Measurements from ENCODE around the gene C17orf113. TPM values are rescaled to one million over a fixed set of nuclear protein-coding genes. Genes with fewer than 3 reads are reported as not detected.

Gene C17orf113
- total and polyA plus RNA-seq, 2 of the 4 experiments (the other 2 are of a cell fraction) = under 0.01 to 0.03 TPM

- no peak overlapping the region for H3K56ac ChIP-seq (ENCODE audit: extremely low read depth, insufficient read depth, low read length)
- H3K79me1 ChIP-seq (ENCODE audit: low read depth in 1 of 2, low read length in 2 of 2) = no peaks in the 10 kb centered on the region
- H3K23ac ChIP-seq (ENCODE audit: low read depth, low read length) = no peak overlapping the region
- no peak overlapping the region for H2BK15ac ChIP-seq (ENCODE audit: low read depth, low read length)
- H3K18ac ChIP-seq (ENCODE audit: low read depth, low read length) = no peak overlapping the region
- no peak overlapping the region for H3K4me3 ChIP-seq (ENCODE audit: insufficient read depth, low read depth, low read length)
- no peak for TF ChIP-seq FOS (IDR thresholded peaks at IDR 0.05; ENCODE audit: low read depth, low read length)
- no peak for TF ChIP-seq MAFK (IDR thresholded peaks at IDR 0.05; ENCODE audit: low read depth, low read length)
- TF ChIP-seq NFE2L2 (IDR thresholded peaks at IDR 0.05; ENCODE audit: low read depth, low read length) = no peak
- TF ChIP-seq RFX5 (IDR thresholded peaks at IDR 0.05; ENCODE audit: low read depth, low read length) = no peak
- no peak for TF ChIP-seq CTCF (conservative IDR thresholded peaks at IDR 0.05; ENCODE audit: low read depth, low read length)
- no peak for TF ChIP-seq MXI1 (IDR thresholded peaks at IDR 0.05; ENCODE audit: borderline replicate concordance, low read depth, low read length)
- TF ChIP-seq RCOR1 (IDR thresholded peaks at IDR 0.05; ENCODE audit: insufficient replicate concordance, low read length) = no peak
- TF ChIP-seq CEBPB (IDR thresholded peaks at IDR 0.05; ENCODE audit: low read depth, low read length) = no peak
- no peak for TF ChIP-seq POLR2A (IDR thresholded peaks at IDR 0.05; ENCODE audit: low read depth, low read length)
- no peak for TF ChIP-seq MAZ (IDR thresholded peaks at IDR 0.05; ENCODE audit: borderline replicate concordance, low read depth, low read length)
- no peak for TF ChIP-seq BHLHE40 (IDR thresholded peaks at IDR 0.05; ENCODE audit: low read depth, low read length)
- TF ChIP-seq, protein P1, sequence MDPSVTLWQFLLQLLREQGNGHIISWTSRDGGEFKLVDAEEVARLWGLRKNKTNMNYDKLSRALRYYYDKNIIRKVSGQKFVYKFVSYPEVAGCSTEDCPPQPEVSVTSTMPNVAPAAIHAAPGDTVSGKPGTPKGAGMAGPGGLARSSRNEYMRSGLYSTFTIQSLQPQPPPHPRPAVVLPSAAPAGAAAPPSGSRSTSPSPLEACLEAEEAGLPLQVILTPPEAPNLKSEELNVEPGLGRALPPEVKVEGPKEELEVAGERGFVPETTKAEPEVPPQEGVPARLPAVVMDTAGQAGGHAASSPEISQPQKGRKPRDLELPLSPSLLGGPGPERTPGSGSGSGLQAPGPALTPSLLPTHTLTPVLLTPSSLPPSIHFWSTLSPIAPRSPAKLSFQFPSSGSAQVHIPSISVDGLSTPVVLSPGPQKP (IDR thresholded peaks at IDR 0.05; ENCODE audit: borderline replicate concordance, low read depth, low read length) = no peak
- WGBS, 2 experiments (ENCODE audit: extremely low coverage in 2 of 2, insufficient read length in 1 of 2) = 28% methylated on average over 2 of the region's 6 CpGs; no CpG with 5 or more reads in 1 of the 2 experiments
- BruUV-seq (replicated peaks) = no TSS peak
- H3K27me3 ChIP-seq (ENCODE audit: control insufficient read depth, insufficient read depth, low read length) = peaks cover 44% of the 10 kb centered on the region
- no peak overlapping the region for H4K8ac ChIP-seq (ENCODE audit: low read depth in 2 of 2, low read length in 2 of 2)
- H3K14ac ChIP-seq (replicated peaks; ENCODE audit: low read depth, low read length) = no peak overlapping the region
- DNase-seq (no peak), ATAC-seq (ENCODE audit: low read depth) (no peak)
- intact Hi-C loops (cut with micrococcal nuclease) = no loop called here
- H3K36me3 ChIP-seq (ENCODE audit: control insufficient read depth, insufficient read depth, low read length) = no peaks in the 10 kb centered on the region
- H3K4ac ChIP-seq (ENCODE audit: low read depth, low read length) = no peak overlapping the region
- no peak overlapping the region for H3K9ac ChIP-seq (ENCODE audit: low read depth, low read length)
- dilution Hi-C loops (cut with HindIII; ENCODE audit: low sequenced_read_pairs, unreplicated experiment) = no loop called here
- CTCF ChIA-PET = interaction anchor here (0.7 kb wide), 1 partner anchor 46 kb away, joined by 4 read pairs; no protein-coding TSS in a partner anchor
- no peak overlapping the region for H2BK120ac ChIP-seq (ENCODE audit: low read depth, low read length)
- no peaks in the 10 kb centered on the region for H3K9me1 ChIP-seq (ENCODE audit: insufficient read depth, low read length)
- H4K20me1 ChIP-seq (ENCODE audit: insufficient read depth, low read length) = no peaks in the 10 kb centered on the region
- H2AK5ac ChIP-seq (ENCODE audit: low read depth, low read length) = no peak overlapping the region
- H3K4me2 ChIP-seq (ENCODE audit: low read depth, low read length) = no peak overlapping the region
- H3K27ac ChIP-seq (ENCODE audit: insufficient read depth, low read length) = no peak overlapping the region
- H2AK9ac ChIP-seq (replicated peaks; ENCODE audit: low read depth, low read length, poor library complexity) = no peak overlapping the region
- no peak overlapping the region for H4K91ac ChIP-seq (ENCODE audit: insufficient read depth, low read depth, low read length)
- no peak overlapping the region for H2BK5ac ChIP-seq (ENCODE audit: low read depth, low read length, poor library complexity, severe bottlenecking)
- in situ Hi-C loops (cut with MboI; ENCODE audit: low sequenced_read_pairs) = no loop called here
- H2BK20ac ChIP-seq (ENCODE audit: low read depth, low read length) = no peak overlapping the region
- no peak overlapping the region for H2AFZ ChIP-seq (replicated peaks; ENCODE audit: low read length, poor library complexity)
- no peak overlapping the region for H4K5ac ChIP-seq (ENCODE audit: low read depth, low read length)
- H3K4me1 ChIP-seq (ENCODE audit: control insufficient read depth, insufficient read depth, low read length) = no peaks in the 10 kb centered on the region
- no peaks in the 10 kb centered on the region for H3K9me3 ChIP-seq (ENCODE audit: control insufficient read depth, insufficient read depth, low read length)
- POLR2A ChIA-PET (ENCODE audit: unreplicated experiment) = no interaction called here
Measured at GRCh38 chr17:42034059-42034458, 16.3 kb downstream of the C17orf113 start.

All from IMR-90 (cell line).